Lower leg skin (tissue), 3 donors: ENCODE measurements around the gene IKBIP.

Experiments used
- CTCF ChIP-seq, 3 donors: fragments of 450-650 bp; IDR thresholded peaks; one replicate each; pipeline ENCODE4 v1.5.1; 2016; ENCODE audit warnings: antibody characterized with exemption in 3 of 3, mild to moderate bottlenecking in 3 of 3, moderate library complexity in 2 of 3
- POLR2A ChIP-seq, 2 donors: fragments of 450-650 bp; IDR thresholded peaks; one replicate each; pipeline ENCODE4 v1.6.1; 2016 to 2017; ENCODE audit warnings: antibody characterized with exemption in 2 of 2, mild to moderate bottlenecking in 1 of 2, moderate library complexity in 1 of 2

DNA sequence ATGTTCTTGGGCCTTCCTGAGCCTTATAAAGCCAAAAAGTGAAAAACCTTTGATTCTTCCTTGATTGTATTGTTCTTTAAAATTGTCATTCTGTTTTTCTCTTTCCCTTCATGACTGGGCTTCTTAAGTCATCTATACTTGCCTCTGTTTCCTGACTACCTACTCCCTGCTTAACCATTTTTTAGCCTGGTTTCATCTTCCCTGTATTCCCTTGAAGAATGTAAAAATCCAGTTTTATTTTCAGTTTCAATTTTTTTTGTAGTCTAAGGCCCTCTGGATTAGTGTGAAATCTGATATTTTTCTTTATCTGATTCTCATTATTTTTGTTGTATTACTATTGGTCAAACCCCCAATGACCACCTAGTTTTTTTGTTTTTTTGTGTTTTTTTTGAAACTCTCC is 46.8 kb upstream of the IKBIP start:
- TF ChIP-seq CTCF (IDR thresholded peaks at IDR 0.05), result no peak
- TF ChIP-seq POLR2A (IDR thresholded peaks at IDR 0.05), result no peak
